HG03064 (cell line): ENCODE measurements around the gene C2orf68.
"Not testable (repeated sequence)": the region's sequence is repeated elsewhere in the genome, so short reads cannot be mapped to it uniquely, and the experiment has no call there.

Experiments used
- ATAC-seq: cut with Tn5 transposase; IDR thresholded peaks from one replicate; pipeline ENCODE4 v1.9.1; 2021; ENCODE audit warnings: low read depth; ENCODE audit not compliant: unreplicated experiment

Gene C2orf68

GRCh38 chr2:85600951-85601770 lies 10.7 kb downstream of the C2orf68 start:
- ATAC-seq = no peak

GRCh38 chr2:85600235-85600575 lies 11.7 kb downstream of the C2orf68 start:
- ATAC-seq = no peak

- ATAC-seq = no peak
Measured at GRCh38 chr2:85599468-85600234, 12.2 kb downstream of the C2orf68 start.

- ATAC-seq = no peak
Measured at GRCh38 chr2:85598594-85599340, 13.1 kb downstream of the C2orf68 start.

GRCh38 chr2:85597241-85597640 lies 14.6 kb downstream of the C2orf68 start:
- no peak for ATAC-seq

- no peak for ATAC-seq
Measured at GRCh38 chr2:85596486-85597143, 15.3 kb downstream of the C2orf68 start.

- no peak for ATAC-seq
Measured at GRCh38 chr2:85596026-85596333, 15.9 kb downstream of the C2orf68 start.

GRCh38 chr2:85595301-85596025 lies 16.4 kb downstream of the C2orf68 start, which contains the start of gene RNF181:
Gene RNF181 (plus strand): TSS chr2:85595745. CDS start chr2:85595764, 19 bp downstream.
- ATAC-seq = peak; percentile 94

- ATAC-seq = no peak
Measured at GRCh38 chr2:85594715-85595300, 17.1 kb downstream of the C2orf68 start.

GRCh38 chr2:85593023-85593422 lies 18.8 kb downstream of the C2orf68 start:
- ATAC-seq = no peak

- not testable (repeated sequence) for ATAC-seq
Measured at GRCh38 chr2:85592299-85592698, 19.6 kb downstream of the C2orf68 start.

- no peak for ATAC-seq
Measured at GRCh38 chr2:85591563-85591962, 20.3 kb downstream of the C2orf68 start.

GRCh38 chr2:85590950-85591349 lies 20.9 kb downstream of the C2orf68 start:
- no peak for ATAC-seq

GRCh38 chr2:85589982-85590791 lies 21.7 kb downstream of the C2orf68 start:
- ATAC-seq = no peak

- ATAC-seq = no peak
Measured at GRCh38 chr2:85589181-85589580, 22.7 kb downstream of the C2orf68 start.

GRCh38 chr2:85588645-85589044 lies 23.2 kb downstream of the C2orf68 start:
- ATAC-seq = no peak

GRCh38 chr2:85588236-85588635 lies 23.6 kb downstream of the C2orf68 start:
- ATAC-seq = no peak

GRCh38 chr2:85585781-85586105 lies 26.1 kb downstream of the C2orf68 start:
- ATAC-seq = no peak
